EH (cell line): ENCODE results near the gene MLLT1.
A peak's percentile ranks its signal among the peaks of the same experiment; 100 is the strongest.

Experiments used
- DNase-seq: peaks from one replicate; pipeline ENCODE4 v3.0.0-alpha.2; 2015; ENCODE audit warnings: low read depth

MLLT1 gene

DNA sequence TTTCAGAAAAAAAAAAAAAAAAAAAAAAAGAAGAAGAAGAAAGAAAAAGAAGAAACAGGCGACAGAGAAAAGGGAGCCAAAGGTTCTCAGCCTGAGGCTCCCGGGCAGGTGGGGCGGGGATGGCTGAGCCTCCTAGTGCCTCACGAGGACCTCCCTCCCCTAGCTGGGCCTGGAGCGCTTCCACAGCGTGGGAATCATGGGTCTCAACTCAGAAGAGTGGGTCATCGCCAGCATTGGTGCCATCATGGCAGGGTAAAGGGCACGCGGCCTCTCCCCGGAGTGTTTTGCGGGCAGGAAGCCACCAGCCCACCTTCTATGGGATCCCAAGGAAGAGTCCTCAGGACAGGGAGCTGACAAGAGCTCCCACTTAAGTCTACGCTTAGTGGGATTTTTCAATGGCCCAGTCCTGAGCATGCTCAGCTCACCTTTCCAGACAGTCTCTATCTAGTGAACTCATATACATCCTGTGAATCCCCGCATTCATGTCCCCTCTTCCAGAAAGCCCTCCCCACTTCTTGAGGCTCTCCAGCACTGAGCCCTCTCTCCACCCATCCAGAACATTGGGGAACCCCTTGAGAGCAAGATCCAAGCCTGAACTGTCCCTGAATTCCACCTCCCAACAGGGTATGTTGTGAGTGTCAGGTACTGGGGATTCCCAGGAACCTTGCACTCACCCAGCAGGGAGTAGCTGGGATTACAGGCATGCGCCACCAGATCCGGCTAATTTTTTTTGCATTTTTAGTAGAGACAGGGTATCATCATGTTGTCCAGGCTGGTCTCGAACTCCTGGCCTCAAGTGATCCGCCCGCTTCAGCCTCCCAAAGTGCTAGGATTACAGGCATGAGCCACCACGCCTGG, 74.7 kb downstream of the MLLT1 start:
- no peak for DNase-seq

DNA sequence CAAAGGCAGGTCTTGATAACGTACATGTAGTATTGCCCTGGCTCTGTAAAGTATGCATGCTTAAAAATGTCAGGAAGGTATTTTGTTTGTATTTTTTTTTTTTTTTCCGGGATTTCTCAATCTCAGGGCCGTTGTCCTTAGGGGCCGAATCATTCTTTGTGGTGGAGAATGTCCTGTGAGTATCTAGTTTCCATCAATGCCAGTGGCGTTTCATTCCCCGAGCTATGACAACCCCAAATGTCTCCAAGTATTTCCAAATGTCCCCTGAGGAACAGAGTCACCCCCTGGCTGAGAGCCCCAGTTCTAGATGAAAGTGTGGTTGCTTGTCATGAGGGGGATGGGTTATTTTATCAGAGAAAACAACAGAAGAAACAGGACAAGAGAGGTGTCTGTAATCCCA, 75.6 kb downstream of the MLLT1 start:
- peak; percentile 8 for DNase-seq

DNA sequence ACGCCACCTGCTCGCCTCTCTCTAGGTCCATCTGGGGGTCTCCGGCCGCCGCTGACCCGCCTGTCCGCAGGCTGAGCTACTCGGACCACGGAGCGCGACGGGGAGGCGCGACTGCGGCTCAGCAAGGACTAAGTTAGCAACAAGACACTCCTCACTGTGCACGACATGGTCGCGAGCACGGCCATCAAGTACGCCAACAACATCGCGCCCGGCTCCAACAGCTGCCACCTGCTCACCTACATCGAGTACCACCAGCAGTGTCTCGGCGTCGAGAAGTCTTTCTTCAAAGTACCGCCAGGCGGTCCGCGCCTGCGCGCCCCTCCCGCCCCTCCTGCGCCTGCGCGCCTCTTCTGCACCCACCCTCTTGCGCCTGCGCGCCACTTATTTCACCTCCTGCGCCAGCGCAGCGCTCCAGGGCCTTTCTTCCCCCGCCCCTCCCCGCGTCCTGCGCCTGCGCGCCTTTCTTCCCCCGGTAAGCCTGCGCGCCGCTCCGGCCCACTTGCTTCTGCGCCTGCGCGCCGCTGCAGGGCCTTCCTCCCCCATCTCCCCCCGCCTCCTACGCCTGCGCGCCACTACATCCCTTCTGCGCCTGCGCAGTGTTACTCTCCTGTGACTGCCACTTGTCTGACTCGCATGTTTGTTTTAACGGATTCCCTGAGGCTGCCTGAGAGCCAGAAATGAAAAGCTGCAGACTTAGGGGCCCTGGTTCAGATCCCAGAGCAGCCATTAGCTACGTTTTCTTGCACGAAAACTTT, 80.4 kb downstream of the MLLT1 start:
- DNase-seq = peak; percentile 99

DNA sequence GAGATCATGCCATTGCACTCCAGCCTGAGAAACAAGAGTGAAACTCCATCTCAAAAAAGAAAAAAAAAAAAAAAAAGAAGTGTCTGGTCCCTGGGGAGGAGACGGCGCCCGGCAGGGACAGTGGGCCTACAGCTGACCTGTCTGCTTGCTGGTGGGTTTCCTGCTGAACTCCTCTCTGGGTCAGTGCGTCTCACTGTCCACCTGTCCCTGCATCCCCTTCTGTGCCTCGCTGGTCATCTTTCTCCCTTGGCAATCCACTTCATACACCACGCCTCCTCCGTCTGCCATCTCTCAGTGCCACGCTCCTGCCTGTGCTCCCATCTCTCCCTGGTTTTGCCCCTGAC, 80.9 kb downstream of the MLLT1 start:
- DNase-seq = no peak

DNA sequence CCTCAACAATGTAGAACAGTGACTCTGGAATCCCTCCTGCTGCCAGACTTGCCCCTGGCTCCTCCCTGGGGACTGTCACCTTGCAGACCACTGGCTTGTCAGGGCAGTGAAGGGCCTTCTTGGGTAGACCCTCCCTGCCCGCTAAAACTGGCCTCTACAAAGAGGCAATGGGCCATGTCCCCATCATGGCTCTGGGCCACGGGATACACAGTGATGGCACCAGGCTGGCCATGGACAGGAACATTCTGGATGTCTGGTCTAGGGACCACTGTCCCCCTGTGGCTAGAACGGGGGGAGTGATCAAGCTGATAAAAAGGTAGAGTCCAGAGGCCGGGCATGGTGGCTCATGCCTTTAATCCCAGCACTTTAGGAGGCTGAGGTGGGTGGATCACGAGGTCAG, 83.4 kb downstream of the MLLT1 start:
- DNase-seq = no peak

DNA sequence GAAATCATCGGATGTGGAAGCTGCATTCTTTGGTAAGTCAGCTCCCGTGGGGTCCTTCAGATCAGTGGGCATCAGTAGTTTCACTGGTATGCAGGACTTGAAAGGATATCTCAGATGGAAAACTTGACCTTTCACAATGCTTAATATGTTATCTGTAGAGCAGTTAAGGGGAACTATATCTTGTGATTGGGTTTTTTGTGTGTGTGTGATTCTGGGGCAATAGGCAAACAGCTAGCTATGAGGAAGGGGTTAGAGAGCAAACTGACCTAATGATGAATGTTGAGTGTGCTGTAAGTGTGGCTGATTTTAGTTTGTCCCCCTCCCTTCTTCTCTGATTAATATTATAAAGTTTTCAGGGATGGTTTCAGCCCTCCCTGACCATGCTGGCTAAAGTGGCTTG, 91.0 kb downstream of the MLLT1 start:
- no peak for DNase-seq

DNA sequence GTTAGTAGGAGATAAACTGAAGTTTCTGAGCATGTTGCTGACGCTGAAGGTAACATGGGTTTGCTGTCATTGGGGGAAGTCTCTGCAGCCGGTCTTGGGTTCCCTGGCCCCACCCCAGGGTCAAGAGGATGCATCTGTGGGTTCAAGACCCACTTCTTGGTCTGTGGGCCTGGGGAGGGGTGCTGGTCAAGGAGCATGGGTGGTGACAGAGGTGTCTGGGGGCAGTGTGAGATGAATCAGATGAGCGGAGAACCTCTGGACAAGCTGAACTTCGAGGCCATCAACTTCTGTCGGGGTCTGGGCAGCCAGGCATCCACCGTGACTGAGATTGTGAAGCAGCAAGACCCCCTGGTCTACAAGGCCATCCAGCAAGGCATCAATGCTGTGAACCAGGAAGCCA, 92.4 kb downstream of the MLLT1 start:
- no peak for DNase-seq

DNA sequence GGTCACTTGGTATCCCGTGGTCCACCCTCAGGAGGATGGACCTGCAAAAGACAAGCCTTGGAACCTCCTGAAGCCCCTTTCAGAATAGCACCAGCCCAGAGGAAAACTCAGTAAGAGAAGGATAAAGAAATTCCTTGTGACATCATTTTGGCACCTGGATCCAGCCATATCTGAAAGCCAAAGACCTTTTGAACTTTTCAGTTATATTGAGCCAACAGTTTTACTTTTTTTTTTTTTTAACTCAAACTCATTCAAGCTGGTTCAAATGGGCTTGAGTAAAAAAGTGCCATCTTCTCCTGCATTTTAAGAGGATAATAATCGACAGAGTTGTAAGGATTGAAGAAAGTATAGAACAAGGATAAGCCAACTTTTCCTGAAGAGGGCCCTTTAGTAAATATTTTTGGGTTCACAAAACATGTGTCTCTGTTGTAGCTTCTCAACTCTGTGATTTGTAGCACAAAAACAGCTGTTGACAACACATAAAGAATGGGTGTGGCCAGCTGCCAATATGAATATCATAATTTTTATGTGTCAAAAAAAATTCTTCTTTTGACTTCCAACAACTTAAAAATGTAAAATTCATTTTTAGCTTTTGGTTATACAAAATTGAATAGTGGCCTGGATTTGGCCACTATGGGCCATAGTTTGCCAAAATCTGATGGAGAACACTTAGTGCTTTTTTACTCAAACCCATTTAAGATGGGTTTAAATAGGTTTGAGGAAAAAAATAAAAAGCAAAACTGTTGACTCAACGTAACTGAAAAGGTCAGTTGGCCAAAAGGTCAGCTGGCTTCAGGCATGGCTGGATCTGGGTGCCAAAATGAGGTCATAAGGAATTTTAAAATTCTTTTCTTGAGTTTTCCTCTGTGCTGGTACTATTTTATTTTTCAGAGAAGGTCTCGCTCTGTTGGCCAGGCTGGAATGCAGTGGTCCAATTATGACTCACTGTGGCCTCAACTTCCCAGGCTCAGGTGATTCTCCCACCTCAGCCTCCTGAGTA, 93.6 kb downstream of the MLLT1 start:
- DNase-seq = no peak

DNA sequence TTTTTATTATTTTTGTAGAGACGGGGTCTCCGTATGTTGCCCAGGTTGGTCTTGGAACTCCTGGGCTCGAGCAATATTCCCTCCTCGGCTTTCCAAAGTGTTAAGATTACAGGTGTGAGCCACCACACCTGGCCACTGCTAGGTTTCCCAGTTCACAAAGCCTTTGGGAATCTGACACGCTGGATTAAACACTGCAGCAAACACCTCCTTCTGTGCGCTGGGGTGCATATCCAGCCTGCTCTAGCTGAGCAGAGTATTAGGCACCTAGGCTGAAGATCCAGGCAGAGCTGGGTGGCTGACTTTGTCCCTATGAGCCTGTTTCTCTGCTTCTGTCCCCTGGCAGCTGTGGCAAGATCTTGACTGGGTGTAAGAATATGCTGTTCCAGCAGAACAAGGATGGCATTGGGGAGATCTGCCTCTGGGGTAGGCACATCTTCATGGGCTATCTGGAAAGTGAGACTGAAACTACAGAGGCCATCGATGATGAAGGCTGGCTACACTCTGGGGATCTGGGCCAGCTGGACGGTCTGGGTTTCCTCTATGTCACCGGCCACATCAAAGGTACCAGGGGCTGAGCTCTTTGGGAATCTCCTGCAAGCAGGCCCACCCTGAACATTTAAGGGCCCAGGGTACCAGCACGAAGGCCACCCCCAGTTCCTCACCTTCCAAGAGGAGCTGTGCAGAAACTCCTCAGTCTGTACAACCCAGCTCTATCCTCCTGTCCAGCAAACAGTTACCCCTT, 94.5 kb downstream of the MLLT1 start:
- DNase-seq = no peak

DNA sequence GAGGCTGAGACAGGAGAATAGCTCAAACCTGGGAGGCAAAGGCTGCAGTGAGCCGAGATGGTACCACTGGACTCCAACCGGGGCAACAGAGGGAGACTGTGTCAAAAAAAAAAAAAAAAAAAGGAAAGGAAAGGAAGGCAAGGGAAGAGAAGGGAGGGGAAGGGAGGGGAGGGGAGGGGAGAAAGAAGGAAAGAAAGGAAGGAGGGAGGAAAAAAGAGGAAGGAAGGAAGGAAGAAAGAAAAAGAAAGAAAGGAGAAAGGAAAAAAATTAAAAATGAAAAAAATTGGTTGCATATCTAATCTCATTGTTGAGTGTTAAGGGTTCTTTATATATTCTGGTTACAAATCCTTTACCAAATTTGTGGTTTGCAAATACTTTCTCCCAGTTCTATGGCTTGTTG, 98.7 kb downstream of the MLLT1 start:
- no peak for DNase-seq

DNA sequence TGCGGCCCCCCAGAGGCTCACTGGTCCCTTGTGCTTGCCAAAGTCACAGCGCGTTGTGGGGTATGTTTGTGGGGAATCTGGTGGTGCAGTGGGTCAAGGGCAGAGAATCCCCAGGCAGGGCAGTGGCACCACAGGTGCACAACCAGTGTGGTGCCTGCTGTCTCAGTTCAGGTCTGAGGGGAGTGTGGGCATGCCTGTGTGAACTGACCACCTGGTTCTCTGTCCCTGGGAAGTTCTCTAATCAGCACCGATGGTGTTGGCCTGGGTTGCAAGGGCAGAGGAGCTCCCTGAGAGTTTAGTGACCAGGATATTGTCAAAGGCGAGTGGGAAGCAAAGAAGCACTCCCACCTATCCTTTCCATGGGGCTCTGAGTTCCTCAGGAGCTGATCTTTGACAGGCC, 106.6 kb downstream of the MLLT1 start:
- no peak for DNase-seq

DNA sequence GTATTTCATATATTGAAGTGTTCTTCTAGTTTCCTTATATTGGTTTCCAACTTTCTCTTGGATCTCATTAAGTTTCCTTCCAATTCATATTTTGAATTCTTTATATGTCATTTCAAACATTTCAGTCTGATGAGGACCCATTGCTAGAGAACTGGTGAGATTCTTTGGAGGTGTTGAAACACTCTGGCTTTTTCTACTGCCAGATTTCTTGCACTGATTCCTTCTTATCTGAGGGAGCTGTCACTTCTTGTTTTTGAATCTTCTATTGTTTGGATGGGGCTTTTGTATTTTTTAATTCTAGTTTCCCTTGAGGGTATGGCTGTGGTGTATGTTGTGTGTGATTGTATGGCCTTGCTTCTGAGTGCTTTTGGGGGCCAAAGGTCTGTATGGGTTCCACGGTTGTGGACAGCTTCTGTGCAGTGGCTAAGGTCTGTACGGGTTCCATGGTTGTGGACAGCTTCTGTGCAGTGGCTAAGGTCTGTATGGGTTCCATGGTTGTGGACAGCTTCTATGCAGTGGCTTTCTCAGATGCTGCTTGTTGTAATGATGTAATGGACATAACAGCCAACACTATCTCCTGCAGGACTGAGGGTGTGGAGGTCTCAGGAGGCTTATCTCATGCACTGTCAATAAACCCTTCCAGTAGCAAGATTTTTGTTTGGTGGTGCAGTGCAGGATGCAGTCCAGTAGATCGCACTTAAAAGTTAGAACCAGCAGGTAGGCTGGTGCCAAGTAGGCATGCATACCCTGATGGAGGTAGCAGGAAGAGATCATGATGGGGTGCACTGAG, 107.5 kb downstream of the MLLT1 start:
- DNase-seq = no peak

DNA sequence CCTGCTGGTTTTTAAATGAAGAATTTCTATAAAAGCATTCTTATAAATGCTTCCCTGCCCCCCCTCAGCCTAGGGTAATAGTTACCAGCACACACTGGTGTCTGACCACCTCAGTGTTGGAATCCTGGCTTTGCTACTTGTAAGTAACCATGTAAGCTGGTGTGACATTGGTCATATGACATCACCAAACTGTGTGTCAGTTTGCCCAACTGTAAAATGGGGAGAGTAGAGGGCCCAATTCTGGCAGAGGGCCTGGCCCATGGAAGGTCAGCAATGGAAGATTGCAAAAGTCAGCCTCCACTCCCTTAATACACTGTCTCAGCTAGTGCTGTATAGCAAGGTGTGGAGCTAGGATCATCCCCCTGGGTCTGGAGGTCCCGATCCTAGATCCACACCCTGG, 112.7 kb downstream of the MLLT1 start:
- DNase-seq = no peak

DNA sequence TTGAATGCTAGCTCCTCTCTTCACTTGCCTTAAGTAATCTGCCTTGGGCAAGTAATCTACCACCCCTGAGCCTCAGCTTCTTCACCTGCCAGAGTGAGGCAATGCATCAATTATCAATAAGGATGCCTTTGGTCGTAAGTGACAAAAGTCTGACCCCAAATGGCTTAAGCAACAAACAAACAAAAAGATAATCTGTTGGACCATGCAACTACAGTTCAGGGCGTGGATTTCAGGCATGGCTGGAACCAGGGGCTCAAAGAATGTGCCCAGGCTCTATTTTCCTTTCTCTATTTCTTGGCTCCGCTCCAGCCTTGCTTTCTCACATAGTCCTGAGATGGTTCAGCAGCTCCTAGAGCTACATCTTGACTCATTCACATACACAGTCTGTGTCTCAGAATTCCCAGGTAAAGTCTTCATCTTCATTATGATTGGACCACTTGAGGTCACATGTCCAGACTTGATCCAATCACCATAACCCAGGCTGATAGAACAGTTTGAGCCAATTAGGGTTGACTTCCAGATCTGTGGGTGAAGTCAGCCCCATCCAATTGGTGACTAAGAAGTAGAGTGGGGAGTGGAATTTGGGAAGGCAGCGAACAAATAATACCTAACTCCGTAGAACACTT, 114.8 kb downstream of the MLLT1 start:
- DNase-seq = no peak

DNA sequence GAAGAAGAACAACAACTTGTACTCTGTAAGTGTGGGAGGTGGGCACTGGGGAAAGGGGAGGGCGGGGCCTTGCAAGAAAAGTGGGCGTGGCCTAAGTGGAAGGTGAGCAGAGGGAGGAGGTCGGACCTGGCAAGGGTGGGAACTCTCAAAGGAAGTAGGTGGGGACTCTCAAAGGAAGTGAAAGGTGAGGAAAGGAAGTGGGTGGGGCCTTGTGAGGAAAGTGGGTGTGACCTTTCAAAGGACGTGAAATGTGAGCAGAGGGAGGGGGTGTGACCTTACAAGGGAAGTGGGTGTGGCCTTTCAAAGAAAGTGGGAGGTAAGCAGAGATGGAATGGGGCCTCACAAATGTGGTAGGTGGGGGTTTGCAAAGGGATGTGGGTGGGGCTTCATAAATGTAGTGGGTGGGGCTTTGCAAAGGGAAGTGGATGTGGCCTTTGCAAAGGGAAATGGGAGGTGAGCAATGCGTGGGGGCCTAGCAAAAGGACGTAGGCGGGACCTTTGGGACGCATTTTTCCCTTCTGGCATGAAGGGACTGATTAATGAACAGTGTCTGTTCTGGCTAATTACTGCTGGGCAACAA, 118.4 kb downstream of the MLLT1 start:
- DNase-seq = no peak
